Smooth muscle cell (in vitro differentiated cells): ENCODE data around the gene CACNA2D2. TPM values are rescaled to one million over a fixed set of nuclear protein-coding genes. Genes with fewer than 3 reads are reported as not detected.
A peak's percentile ranks its signal among the peaks of the same experiment; 100 is the strongest.

Source experiments
- DNase-seq: peaks from one replicate; lab custom pipeline; 2025; ENCODE audit not compliant: unreplicated experiment; lab: John Stamatoyannopoulos, UW
- H2AFZ ChIP-seq: fragments of 200-600 bp; sonication (generic); 2 replicates; pipeline ENCODE4 v1.6.0; 2016; ENCODE audit warnings: antibody characterized with exemption, low read depth, mild to moderate bottlenecking
- H3F3A ChIP-seq: fragments of 200-600 bp; sonication (generic); 2 replicates; pipeline ENCODE4 v1.6.0; 2017; ENCODE audit warnings: antibody characterized with exemption, low read depth
- H3K27ac ChIP-seq: fragments of 200-600 bp; sonication (generic); 2 replicates; pipeline ENCODE4 v1.5.1; 2016; ENCODE audit warnings: low read depth, mild to moderate bottlenecking
- H3K27me3 ChIP-seq: fragments of 200-600 bp; sonication (generic); 2 replicates; pipeline ENCODE4 v1.6.1; 2016; ENCODE audit warnings: low read depth, mild to moderate bottlenecking
- H3K36me3 ChIP-seq: fragments of 200-600 bp; sonication (generic); 2 replicates; pipeline ENCODE4 v1.5.1; 2016; ENCODE audit warnings: low read depth
- H3K4me1 ChIP-seq: fragments of 200-600 bp; sonication (generic); 2 replicates; pipeline ENCODE4 v1.5.1; 2016; ENCODE audit warnings: low read depth
- H3K4me2 ChIP-seq: fragments of 200-600 bp; sonication (generic); 2 replicates; pipeline ENCODE4 v1.6.0; 2016; ENCODE audit warnings: mild to moderate bottlenecking
- H3K4me3 ChIP-seq: fragments of 200-600 bp; sonication (generic); 2 replicates; pipeline ENCODE4 v1.5.1; 2016; ENCODE audit warnings: mild to moderate bottlenecking
- H3K79me2 ChIP-seq: fragments of 200-600 bp; sonication (generic); 2 replicates; pipeline ENCODE4 v1.6.0; 2016; ENCODE audit warnings: low read depth, mild to moderate bottlenecking
- H3K9ac ChIP-seq: fragments of 200-600 bp; sonication (generic); 2 replicates; pipeline ENCODE4 v1.6.0; 2016; ENCODE audit warnings: low read depth
- H3K9me3 ChIP-seq: fragments of 200-600 bp; sonication (generic); replicated peaks from 2 replicates; pipeline ENCODE4 v1.5.1; 2016; ENCODE audit warnings: low read depth
- H4K20me1 ChIP-seq: fragments of 200-600 bp; sonication (generic); 2 replicates; pipeline ENCODE4 v1.6.0; 2016; ENCODE audit warnings: low read depth
- WGBS: methylation state at CpG from one replicate; pipeline ENCODE4 v1.1.7; 2016; ENCODE audit warnings: low lambda C conversion rate; 5-methylcytosine and 5-hydroxymethylcytosine counted together
- polyA plus RNA-seq: library from polyadenylated mRNA; unstranded; fragments of >200 nt; fragmentation: Nextera tagmentation; extraction: Ambion mirVana; gene quantifications from 2 replicates; pipeline ENCODE4 v1.2.1, GENCODE V29; 2016
- total RNA-seq: library from RNA; depleted of rRNA; stranded (reverse); fragments of >200 nt; gene quantifications from 2 replicates; pipeline ENCODE4 v1.2.3, GENCODE V29; 2014
- TF ChIP-seq, protein P1 (sequence below): fragments of 200-600 bp; sonication (generic); IDR thresholded peaks from 2 replicates; pipeline ENCODE4 v1.5.1; 2017; ENCODE audit warnings: borderline replicate concordance, mild to moderate bottlenecking, antibody characterized with exemption; ENCODE audit not compliant: insufficient read depth, poor library complexity, severe bottlenecking

CACNA2D2 gene
- total and polyA plus RNA-seq, 2 experiments from 2014 or later, result 0.27 to 0.51 TPM

- Histone ChIP-seq H3F3A (no peaks in the 10 kb centered on the region), H3K79me2 (no peaks in the 10 kb centered on the region), H3K27ac (no peak overlapping the region), H3K9me3 (no peaks in the 10 kb centered on the region), H3K36me3 (no peaks in the 10 kb centered on the region), H3K4me3 (peak overlapping the region; percentile 60), H3K9ac (no peak overlapping the region), H3K4me1 (peaks cover 3% of the 10 kb centered on the region), H3K4me2 (peak overlapping the region; percentile 83), H3K27me3 (no peaks in the 10 kb centered on the region), H2AFZ (no peak overlapping the region), H4K20me1 (no peaks in the 10 kb centered on the region)
- DNase-seq, result no peak
- TF ChIP-seq, protein P1, sequence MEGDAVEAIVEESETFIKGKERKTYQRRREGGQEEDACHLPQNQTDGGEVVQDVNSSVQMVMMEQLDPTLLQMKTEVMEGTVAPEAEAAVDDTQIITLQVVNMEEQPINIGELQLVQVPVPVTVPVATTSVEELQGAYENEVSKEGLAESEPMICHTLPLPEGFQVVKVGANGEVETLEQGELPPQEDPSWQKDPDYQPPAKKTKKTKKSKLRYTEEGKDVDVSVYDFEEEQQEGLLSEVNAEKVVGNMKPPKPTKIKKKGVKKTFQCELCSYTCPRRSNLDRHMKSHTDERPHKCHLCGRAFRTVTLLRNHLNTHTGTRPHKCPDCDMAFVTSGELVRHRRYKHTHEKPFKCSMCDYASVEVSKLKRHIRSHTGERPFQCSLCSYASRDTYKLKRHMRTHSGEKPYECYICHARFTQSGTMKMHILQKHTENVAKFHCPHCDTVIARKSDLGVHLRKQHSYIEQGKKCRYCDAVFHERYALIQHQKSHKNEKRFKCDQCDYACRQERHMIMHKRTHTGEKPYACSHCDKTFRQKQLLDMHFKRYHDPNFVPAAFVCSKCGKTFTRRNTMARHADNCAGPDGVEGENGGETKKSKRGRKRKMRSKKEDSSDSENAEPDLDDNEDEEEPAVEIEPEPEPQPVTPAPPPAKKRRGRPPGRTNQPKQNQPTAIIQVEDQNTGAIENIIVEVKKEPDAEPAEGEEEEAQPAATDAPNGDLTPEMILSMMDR, result no peak
- WGBS, result 74% methylated on average over 5 of the region's 5 CpGs
These were observed 137.6 kb downstream of the CACNA2D2 start for GRCh38 chr3:50365842-50366220.

DNA sequence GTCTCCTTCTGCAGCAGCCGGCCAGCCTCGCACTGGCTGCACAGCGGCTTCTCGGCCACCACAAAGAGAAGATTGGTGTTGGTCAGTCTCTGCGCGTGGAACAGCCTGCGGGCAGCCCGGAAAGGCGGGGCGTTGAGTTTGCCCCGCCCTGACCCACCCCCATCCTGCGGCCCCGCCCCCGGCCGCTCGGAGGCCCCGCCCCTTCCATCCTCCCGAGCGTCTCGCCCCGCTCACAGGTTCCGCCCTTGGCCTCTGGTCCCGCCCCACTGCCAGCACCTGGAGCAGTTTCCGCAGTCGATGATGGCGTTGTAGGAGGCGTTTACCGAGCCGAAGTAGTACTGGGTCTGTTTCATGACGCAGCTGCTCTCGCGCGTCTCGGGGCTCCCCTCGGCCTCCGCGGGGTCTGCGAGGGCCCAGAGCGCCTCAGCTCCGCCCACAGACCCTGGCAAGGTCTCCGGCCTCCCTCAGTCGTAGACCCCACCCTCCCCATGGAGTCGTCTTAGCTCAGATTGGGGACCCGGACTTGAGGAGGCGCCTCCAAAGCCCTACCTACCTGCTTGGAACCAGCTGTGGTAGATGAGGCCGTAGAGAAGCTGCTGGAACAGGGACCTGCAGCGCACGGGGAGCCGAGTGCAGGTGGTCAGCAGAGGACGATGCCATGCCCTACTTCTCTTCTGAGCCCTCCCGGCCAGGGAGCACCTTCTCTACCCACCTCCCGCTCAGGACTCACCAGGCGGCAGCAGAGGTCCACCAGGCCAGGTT is 138.2 kb downstream of the CACNA2D2 start:
- peak overlapping the region; percentile 60 for H3K4me3 ChIP-seq
- no peaks in the 10 kb centered on the region for H3K27me3 ChIP-seq
- no peaks in the 10 kb centered on the region for H3K9me3 ChIP-seq
- no peaks in the 10 kb centered on the region for H4K20me1 ChIP-seq
- peak overlapping the region; percentile 73 for H2AFZ ChIP-seq
- TF ChIP-seq, protein P1, result no peak
- no peaks in the 10 kb centered on the region for H3K79me2 ChIP-seq
- no peaks in the 10 kb centered on the region for H3F3A ChIP-seq
- peaks cover 3% of the 10 kb centered on the region for H3K4me1 ChIP-seq
- H3K4me2 ChIP-seq, result peak overlapping the region; percentile 83
- 7% methylated on average over 47 of the region's 53 CpGs for WGBS
- DNase-seq, result peak; percentile 64
- H3K9ac ChIP-seq, result peak overlapping the region; percentile 16
- no peak overlapping the region for H3K27ac ChIP-seq
- no peaks in the 10 kb centered on the region for H3K36me3 ChIP-seq

GRCh38 chr3:50364573-50365079 is 138.8 kb downstream of the CACNA2D2 start:
- Histone ChIP-seq H3K27me3 (no peaks in the 10 kb centered on the region), H3K9me3 (no peaks in the 10 kb centered on the region), H3K4me3 (peak overlapping the region; percentile 60), H3K4me1 (peaks cover 3% of the 10 kb centered on the region), H2AFZ (peak overlapping the region; percentile 9), H3K79me2 (no peaks in the 10 kb centered on the region), H3K36me3 (no peaks in the 10 kb centered on the region), H3K4me2 (peak overlapping the region; percentile 83), H3K27ac (no peak overlapping the region), H3F3A (no peaks in the 10 kb centered on the region), H3K9ac (no peak overlapping the region), H4K20me1 (no peaks in the 10 kb centered on the region)
- DNase-seq, result peak; percentile 64
- 10% methylated on average over 41 of the region's 48 CpGs for WGBS
- TF ChIP-seq, protein P1, result no peak
